MM.1S (cell line): ENCODE data around the gene ALG14.

Source experiments
- EZH2phosphoT487 ChIP-seq: fragments of 300-600 bp; sonication (generic); IDR thresholded peaks from 2 replicates; pipeline ENCODE4 v1.6.1; 2018; ENCODE audit warnings: antibody characterized with exemption, low read length
- TF ChIP-seq, protein P1 (sequence below): fragments of 300-600 bp; sonication (generic); IDR thresholded peaks from 2 replicates; pipeline ENCODE4 v1.5.1; 2016; ENCODE audit warnings: antibody characterized with exemption, low read length, mixed read lengths

- no peak for TF ChIP-seq EZH2phosphoT487
- TF ChIP-seq, protein P1, sequence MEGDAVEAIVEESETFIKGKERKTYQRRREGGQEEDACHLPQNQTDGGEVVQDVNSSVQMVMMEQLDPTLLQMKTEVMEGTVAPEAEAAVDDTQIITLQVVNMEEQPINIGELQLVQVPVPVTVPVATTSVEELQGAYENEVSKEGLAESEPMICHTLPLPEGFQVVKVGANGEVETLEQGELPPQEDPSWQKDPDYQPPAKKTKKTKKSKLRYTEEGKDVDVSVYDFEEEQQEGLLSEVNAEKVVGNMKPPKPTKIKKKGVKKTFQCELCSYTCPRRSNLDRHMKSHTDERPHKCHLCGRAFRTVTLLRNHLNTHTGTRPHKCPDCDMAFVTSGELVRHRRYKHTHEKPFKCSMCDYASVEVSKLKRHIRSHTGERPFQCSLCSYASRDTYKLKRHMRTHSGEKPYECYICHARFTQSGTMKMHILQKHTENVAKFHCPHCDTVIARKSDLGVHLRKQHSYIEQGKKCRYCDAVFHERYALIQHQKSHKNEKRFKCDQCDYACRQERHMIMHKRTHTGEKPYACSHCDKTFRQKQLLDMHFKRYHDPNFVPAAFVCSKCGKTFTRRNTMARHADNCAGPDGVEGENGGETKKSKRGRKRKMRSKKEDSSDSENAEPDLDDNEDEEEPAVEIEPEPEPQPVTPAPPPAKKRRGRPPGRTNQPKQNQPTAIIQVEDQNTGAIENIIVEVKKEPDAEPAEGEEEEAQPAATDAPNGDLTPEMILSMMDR, result no peak
These were observed 22.2 kb upstream of the ALG14 start for GRCh38 chr1:95094923-95095322.
